Measurements from ENCODE around the gene KIAA1217.

Gene KIAA1217

GRCh38 chr10:24552346-24553016 lies 343.5 kb downstream of the KIAA1217 start:
- no peak for DNase-seq (ENCODE audit: low spot score)

DNA sequence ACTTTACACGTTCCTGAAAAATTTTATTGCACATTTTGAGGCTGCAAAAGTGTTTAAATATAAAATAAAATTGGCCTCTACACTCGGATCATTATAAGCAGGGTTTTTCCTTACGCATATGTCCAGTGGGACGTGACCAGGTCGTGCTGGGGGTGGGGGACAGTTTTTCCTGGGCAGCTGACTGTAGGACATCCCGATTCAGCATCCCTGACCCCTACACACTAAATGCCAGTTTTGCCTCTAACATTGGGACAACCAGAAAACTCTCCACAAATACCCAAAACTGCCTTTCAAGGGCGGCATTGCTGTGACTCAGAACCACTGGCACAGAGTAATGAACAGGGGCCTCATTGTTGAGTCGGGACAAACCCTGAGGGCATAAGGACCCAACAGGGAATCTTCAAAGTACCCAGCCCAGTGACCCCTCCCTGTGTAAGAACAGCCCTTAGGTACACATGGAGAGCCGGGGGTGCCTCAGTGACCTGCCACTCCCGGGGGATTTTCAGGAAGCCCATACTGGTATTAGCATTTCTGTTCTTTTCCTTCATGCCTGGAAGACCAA lies 344.2 kb downstream of the KIAA1217 start:
- DNase-seq (ENCODE audit: low spot score): no peak

DNA sequence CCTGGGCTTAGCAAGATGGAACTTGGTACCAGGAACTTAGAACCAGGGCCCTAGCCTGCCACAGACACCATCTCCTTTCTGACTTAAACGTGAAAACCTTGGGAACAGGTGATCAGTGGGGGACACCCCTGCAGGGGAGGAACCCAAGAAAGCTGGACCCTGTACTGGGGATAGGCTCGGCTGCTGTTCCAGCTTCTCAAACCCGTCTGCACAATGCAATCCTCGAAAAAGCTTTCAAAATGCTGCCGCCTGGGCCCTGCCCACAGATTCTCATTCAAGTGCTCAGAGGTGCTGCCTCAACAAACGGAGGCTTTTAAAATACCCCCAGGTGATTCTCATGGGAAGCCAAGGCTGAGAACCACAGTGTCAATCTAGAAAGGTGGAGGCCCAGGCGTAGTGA lies 345.1 kb downstream of the KIAA1217 start:
- no peak for DNase-seq (ENCODE audit: low spot score)

GRCh38 chr10:24556126-24556749 lies 347.3 kb downstream of the KIAA1217 start:
- DNase-seq (ENCODE audit: low spot score): no peak

DNA sequence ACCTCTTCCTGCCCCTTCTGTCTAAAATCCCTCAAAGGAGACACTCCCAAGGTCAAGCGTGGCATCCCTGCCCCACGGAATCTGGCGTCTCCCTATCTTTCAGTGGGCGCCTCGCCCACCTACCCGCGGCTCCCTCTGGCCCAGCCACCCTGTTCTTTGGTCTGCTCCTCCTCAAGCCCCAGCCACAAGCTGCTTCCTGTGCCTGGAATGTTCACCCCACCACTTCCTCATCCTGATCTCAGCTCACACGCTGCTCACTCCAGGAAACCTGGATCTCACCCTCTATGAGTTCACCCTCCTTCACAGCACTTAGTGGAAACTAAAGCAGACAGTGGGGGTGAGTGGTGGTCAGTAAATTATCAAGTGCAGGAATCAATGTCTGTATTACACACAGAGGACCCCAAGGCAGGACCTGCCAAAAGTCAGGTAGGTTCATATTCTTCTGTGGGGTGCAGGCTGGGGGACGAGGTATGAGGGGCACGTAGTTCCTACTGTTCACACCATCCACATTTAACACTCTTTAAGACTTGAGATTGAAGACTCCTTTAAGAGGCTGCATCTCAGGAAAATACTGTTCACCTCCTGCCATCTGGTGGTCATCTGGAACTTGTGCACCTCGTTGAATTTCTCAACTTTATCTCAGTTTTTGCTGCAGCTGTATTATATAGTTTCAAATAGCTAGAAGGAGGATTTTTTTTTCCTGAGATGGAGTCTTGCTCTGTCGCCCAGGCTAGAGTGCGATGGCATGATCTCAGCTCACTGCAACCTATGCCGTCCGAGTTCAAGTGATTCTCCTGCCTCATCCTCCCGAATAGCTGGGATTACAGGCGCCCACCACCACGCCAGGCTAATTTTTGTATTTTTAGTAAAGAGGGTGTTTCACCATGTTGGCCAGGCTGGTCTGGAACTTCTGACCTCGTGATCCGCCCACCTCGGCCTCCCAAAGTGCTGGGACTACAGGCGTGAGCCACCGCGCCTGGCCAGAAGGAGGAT lies 348.1 kb downstream of the KIAA1217 start:
- peak; percentile 63 for DNase-seq (ENCODE audit: low spot score)

- no peak for DNase-seq (ENCODE audit: low spot score)
These were observed 352.5 kb downstream of the KIAA1217 start for GRCh38 chr10:24561453-24561852.

- DNase-seq (ENCODE audit: low spot score): no peak
These were observed 359.1 kb downstream of the KIAA1217 start for GRCh38 chr10:24568042-24568441.

- DNase-seq (ENCODE audit: low spot score): no peak
These were observed 360.4 kb downstream of the KIAA1217 start for GRCh38 chr10:24569330-24569796.

DNA sequence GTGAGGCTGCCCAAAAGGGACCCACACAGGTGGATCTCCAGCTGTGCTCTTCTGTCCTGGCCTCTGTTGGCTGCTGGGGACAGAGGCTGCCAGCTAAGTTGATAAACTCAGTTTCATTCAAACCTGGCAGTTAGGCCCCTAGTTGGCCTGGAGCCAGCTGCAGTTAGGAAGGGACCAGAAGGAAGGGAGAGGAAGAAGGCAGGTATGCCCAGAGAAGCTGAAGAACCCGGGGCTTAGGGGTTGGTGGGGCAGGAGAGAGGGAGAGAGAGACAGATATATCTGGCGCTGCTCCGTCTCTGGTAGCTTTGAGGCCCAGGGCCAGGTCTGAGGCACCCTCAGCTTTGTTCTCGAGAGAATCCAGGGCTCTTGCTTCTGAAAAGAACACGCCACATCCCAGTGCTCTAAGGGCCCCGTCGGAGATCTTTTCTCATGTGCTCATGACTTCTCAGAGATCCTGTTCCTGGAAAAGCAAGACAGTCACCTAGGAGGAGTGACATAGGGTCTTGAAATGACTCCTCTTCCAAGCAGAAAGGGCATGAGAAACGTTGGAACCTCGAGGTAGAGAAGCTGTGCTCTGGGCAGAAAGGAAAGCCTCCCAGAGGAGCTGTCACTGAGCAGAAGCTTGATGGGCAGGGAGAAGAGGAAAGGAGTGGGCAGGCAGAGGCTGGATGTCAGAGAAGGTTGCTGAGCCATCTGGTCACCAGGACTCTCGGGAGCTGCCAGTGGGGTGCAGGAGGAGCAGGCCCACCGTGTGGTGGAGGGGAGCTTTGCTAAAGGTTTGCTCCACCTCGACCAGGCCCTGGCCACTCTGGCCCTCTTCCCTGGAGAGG lies 361.1 kb downstream of the KIAA1217 start:
- DNase-seq (ENCODE audit: low spot score): no peak

DNA sequence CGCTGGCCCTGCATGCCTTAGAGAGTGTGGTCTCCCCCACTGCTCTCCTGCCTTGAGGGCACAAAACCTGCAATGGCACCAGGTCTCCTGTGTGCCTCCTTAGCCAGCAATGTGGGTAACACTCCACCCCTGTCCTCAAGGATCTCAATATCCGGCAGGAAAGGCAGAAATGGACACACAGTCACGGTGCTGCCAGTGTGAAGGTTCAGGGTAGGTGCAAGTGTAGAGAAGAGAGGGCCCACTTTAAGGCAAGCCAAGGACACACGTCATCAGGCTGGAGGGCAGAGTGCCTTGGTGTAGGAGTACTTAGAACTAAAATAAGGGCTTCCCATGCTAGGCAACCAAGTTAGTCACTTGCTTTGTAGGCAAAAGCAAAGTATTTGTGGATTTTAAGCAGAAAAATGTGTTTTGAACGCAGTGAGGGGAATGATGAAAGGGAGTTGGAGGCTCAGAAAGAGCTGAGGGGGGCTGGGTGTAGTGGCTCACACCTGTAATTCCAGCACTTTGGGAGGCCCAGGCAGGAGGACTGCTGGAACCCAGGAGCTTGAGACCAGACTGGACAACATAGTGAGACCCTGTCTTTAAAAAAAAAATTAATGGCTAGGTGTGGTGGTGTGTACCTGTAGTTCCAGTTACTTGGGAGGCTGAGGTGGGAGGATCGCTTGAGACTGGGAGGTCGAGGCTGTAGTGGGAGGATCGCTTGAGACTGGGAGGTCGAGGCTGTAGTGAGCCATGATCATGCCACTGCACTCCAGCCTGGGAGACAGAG lies 361.9 kb downstream of the KIAA1217 start:
- no peak for DNase-seq (ENCODE audit: low spot score)

DNA sequence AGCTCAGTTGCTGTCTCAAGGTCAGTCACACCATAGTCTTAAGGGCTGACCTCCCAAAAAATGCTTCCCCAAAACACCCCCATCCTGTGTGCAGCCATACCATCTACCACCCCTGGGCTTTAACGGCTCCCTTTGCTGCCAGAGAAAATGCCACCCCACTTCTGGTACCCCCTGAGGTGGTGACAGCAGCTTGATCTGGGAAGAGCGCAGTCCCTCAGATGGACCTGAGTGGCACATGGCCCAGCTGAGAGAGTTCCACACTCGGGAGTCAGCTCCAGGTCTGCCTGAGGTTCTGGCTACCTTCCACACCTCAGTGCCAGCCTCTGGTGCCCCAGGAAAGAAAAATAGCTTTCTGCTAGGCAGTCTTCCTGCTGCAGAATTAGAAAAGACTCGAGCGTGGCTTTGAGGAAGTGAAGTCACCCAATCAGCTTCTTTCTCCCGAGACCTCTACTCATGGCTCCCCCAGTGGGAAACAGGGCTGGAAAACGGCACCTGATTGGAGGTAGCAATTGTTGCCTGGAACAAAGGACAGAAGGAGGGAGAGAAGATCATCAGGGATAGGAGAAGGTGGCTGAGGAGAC lies 363.0 kb downstream of the KIAA1217 start:
- no peak for DNase-seq (ENCODE audit: low spot score)

DNA sequence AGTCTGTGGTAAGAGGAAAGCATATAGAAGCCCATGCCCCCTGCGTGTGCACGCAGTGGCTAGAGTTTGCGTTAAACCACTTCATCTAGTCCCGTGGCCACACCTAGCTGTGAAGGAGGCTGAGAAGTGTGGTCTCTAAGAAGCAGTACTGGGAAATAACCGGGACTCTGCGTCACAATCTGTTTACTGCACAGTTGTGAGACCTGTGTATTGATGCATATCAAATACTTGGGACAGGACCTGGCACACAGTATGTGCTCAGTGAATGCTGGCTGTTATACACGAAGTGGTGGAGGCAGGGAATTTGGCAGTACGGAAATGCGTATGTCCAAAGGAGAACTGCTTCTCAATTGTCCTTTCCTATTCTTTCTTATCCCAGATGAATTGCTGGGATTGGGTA lies 365.2 kb downstream of the KIAA1217 start:
- no peak for DNase-seq (ENCODE audit: low spot score)

DNA sequence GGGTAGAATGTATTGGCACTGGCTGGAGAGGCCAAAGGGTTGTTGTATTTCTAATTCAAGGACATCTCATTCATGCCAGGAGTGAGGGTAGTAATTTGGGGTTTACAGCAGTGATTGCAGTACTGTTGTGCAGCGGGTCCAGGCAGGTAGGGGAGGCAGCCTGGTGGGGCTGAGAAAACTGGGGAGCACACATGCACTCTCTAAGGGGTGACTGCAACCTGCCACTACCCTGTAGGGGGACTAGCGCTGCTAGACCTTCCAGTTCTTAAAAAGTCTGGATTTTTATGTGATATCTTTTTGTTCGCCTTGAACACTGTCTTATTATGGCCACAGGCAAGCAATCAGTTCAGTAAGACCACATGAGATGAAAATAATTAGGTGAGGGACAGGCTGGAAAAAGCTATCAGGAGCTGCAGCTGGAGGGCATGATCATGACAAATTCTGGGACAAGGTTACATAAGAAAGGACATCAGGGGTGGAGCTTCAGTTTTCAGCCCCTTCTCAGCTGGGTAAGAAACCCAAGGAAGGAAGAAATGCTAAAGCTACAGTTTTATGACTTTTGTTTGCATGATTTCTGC lies 365.7 kb downstream of the KIAA1217 start:
- DNase-seq (ENCODE audit: low spot score): no peak

GRCh38 chr10:24575481-24576002 lies 366.6 kb downstream of the KIAA1217 start:
- no peak for DNase-seq (ENCODE audit: low spot score)

- DNase-seq (ENCODE audit: low spot score): no peak
These were observed 370.5 kb downstream of the KIAA1217 start for GRCh38 chr10:24579448-24579847.

- no peak for DNase-seq (ENCODE audit: low spot score)
These were observed 371.0 kb downstream of the KIAA1217 start for GRCh38 chr10:24579906-24580305.

GRCh38 chr10:24589265-24589664 lies 380.3 kb downstream of the KIAA1217 start:
- DNase-seq (ENCODE audit: low spot score): no peak

DNA sequence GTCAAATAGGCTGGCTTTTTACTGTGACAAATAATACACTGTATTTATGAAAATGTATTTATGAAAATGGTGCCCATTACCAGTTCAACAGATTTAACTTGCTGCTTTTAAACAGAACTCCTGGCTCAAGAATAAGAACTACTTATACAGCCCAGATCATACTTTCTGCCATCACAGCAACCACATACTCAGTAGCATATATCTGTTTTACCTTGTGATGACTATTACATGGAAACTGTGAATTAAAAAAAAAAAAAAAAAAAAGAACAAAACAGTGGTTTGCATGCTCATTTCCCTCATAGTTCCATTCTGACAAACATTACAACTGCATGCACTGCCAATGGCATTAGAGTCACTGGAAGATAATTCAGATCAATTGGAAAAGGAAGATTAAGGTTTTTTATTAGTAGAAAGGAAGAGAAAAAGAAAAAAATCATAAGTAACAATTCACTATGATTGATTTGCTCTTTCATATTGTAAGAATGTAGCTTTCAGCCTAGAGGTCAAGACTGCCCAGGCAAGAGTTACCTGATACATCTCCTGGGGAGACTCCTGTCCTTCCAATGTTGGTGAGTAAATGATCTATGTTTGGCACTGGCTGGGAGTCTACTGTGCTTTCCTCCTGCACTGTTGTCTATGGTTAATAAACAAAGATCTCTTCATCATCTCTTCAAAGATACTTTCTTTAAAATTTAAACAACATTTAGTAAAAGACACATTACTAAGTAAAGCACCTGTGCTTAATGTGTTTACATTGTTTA lies 381.9 kb downstream of the KIAA1217 start:
- no peak for DNase-seq (ENCODE audit: low spot score)
